ENCODE results near the gene NOS1AP.

DNA sequence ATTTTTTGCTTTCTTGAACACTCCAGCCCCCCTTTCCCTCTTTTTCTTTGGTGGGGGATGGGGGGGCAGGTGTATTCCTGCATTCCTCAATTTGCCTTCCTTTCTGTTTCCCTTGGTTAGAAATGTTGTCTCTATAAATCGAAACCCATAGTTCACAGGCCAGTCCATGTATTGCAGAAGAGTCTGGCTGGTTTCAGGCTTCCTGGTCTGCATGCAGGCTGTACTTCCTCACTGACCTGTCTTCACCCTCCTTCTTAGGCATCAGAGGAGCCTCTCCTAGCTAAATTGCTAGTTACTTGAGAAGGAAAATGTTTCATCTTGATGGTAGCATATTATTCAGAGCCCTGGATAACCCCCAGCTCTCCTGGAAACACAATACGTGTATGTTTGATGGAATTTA lies 167.1 kb downstream of the NOS1AP start:
- TF ChIP-seq, protein P1, sequence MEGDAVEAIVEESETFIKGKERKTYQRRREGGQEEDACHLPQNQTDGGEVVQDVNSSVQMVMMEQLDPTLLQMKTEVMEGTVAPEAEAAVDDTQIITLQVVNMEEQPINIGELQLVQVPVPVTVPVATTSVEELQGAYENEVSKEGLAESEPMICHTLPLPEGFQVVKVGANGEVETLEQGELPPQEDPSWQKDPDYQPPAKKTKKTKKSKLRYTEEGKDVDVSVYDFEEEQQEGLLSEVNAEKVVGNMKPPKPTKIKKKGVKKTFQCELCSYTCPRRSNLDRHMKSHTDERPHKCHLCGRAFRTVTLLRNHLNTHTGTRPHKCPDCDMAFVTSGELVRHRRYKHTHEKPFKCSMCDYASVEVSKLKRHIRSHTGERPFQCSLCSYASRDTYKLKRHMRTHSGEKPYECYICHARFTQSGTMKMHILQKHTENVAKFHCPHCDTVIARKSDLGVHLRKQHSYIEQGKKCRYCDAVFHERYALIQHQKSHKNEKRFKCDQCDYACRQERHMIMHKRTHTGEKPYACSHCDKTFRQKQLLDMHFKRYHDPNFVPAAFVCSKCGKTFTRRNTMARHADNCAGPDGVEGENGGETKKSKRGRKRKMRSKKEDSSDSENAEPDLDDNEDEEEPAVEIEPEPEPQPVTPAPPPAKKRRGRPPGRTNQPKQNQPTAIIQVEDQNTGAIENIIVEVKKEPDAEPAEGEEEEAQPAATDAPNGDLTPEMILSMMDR (IDR thresholded peaks at IDR 0.05 in 2 of 3, conservative IDR thresholded peaks at IDR 0.05 in 1 of 3; ENCODE audit: borderline replicate concordance in 1 of 3, insufficient read depth in 1 of 3, low read depth in 2 of 3, low read length in 2 of 3), result no peak
- TF ChIP-seq, protein P2, sequence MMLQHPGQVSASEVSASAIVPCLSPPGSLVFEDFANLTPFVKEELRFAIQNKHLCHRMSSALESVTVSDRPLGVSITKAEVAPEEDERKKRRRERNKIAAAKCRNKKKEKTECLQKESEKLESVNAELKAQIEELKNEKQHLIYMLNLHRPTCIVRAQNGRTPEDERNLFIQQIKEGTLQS (IDR thresholded peaks at IDR 0.05), result no peak
- TF ChIP-seq, protein P3, sequence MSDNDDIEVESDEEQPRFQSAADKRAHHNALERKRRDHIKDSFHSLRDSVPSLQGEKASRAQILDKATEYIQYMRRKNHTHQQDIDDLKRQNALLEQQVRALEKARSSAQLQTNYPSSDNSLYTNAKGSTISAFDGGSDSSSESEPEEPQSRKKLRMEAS (IDR thresholded peaks at IDR 0.05), result no peak
- TF ChIP-seq POLR2AphosphoS5 (IDR thresholded peaks at IDR 0.05; ENCODE audit: low read depth, low read length), result no peak
- no peak for TF ChIP-seq JUND (IDR thresholded peaks at IDR 0.05)
- no peak for TF ChIP-seq POLR2A (IDR thresholded peaks at IDR 0.05; ENCODE audit: borderline replicate concordance, extremely low read depth, insufficient read depth, insufficient read length)
- TF ChIP-seq YY1 (IDR thresholded peaks at IDR 0.05; ENCODE audit: extremely low read depth, insufficient replicate concordance, low read depth, low read length), result no peak
- TF ChIP-seq CEBPB (IDR thresholded peaks at IDR 0.05; ENCODE audit: low read depth), result no peak
- no peak for TF ChIP-seq ZNF274 (IDR thresholded peaks at IDR 0.05; ENCODE audit: low read depth, low read length)
